HuH-7 (cell line): ENCODE data around the gene IFNK.
"Not testable (repeated sequence)": the region's sequence is repeated elsewhere in the genome, so short reads cannot be mapped to it uniquely, and the experiment has no call there.

ENCODE experiments used
- DNase-seq: peaks from one replicate; pipeline ENCODE4 v3.0.0; 2011; ENCODE audit warnings: low spot score

The IFNK gene, protein sequence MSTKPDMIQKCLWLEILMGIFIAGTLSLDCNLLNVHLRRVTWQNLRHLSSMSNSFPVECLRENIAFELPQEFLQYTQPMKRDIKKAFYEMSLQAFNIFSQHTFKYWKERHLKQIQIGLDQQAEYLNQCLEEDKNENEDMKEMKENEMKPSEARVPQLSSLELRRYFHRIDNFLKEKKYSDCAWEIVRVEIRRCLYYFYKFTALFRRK

DNA sequence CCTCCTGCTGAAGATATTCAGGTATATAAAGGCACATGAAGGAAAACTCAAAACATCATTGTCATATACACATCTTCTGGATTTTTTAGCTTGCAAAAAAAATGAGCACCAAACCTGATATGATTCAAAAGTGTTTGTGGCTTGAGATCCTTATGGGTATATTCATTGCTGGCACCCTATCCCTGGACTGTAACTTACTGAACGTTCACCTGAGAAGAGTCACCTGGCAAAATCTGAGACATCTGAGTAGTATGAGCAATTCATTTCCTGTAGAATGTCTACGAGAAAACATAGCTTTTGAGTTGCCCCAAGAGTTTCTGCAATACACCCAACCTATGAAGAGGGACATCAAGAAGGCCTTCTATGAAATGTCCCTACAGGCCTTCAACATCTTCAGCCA, at the start of gene IFNK:
Gene IFNK, plus strand, starts transcription at position 55 of the 400 bp plus-strand sequence. Its CDS starts 47 bp downstream, at position 102.
- no peak for DNase-seq

DNA sequence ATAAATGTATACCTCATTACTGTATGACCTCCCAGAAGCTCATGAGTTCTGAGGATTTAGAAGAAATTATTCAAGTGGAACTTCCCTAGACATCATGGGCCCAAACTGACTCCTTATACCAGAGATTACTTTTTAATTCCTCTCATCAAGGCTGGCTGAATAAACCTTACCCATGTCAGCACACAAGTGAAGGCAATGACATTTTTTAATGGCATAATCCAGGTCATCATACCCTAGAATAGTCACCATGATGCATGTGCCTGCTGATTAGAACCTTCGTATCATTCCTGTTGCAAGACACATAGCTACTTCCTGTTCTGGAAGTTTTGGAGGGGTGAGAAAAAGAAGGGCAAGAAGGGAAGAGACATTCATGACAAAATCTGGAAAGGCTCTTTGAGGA, 49.8 kb upstream of the IFNK start:
- no peak for DNase-seq

DNA sequence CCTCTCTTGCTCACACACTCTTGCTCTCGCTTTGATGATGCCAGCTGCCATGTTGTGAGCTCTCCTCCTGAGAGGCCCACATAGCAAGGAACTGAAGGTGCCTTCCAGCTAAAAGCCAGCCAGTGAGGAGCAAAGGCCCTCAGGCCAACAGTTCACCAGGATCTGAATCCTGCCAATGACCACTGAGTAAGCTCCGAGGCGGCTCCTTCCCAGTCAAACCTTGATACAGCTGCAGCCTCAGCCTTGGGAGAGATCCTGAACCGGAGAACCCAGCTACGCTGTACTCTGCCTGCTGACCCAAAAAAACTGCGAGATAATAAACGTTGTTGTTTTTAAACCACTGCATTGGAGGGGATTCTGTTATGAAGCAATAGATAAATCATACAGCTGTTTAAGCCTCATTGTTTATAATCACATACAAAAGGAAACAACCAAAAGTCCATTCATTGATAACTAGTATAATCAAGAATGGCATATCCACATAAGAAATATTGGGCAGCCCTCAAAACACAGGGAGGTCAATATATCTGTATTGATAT, 49.0 kb upstream of the IFNK start:
- no peak for DNase-seq

DNA sequence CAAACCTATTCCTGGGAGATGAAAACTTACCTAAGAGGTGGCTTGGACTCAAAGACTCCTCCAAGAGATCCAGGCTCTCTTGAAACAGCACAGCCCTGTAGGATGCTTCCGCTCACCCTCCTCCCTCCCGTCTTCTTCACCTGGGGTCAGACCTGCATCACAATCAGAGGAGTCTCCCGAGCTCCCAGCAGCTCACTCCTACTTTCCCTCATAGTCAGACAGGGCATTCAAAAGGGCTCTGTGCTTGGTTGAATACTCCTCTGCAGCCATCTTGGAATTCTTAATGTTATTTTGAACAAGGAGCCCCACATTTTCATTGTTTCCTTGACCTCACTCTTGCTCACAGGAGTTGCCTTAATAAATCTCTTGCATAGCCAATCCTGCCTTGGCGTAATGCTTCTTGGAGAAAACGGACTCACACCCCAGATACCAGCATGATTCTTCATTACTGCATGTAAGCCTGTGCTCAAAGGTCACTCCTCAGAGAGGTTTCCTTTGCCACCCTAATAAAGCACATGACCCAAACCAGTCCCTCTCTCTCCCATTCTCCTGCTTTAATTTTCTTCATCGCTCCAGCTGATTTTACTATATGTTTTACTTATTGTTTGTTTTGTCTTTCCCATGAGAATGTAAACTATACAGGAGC, 47.1 kb upstream of the IFNK start:
- no peak for DNase-seq

DNA sequence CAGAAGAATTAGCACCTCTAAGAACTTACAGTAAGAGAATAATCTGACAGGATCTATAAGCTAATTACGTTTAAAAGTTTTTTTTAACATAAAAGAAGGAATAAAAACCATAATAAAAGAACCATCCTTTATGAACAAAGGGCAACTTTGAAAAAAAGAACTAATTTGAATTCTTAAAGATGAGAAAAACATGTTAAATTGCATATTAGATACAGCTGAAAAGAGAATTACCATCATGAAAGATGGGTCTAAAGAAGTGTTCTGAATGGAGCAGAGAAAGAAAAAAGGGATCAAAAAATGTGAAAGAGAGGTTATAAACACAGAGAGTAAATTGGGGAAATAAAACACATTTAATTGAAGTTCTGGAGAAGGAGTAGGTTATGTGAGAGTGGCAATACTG, 45.8 kb upstream of the IFNK start:
- no peak for DNase-seq

DNA sequence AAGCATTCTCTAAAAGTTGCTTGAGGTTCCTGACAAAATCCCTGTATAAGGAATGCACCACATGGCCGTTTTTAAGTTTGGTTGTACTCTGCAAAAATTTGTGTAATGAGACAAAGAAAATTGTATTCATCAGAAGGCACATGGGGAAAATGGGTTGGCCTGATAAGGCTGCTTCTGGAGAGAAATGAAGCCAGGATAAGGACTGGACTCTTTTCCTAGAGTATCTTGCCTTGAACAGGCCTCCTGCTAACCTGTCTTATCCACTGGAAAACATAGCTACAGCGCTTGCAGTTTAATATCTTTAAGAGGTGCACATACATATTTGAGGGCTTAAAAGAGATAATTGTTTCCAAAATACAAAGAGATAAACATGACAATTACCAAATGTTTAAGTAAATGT, 41.4 kb upstream of the IFNK start:
- no peak for DNase-seq

DNA sequence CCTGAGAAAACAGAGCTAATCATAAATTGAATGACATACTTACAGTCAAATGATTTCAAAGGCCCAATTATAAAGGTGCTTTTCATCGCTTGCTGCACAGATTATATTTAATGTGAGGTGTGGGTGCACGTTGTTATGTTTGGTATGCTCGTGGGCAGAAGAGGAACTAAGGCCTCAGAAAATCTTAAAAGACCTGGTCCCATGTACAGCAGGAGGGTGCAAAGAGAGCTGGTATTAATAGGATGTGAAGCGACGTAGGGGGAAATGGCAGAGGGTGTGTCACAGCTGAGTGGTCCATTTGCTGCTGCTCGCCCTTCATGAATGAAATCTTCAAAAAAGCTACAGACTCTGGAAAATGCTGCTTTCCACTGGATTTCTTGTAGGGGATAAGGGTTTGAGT, 40.5 kb upstream of the IFNK start:
- no peak for DNase-seq

DNA sequence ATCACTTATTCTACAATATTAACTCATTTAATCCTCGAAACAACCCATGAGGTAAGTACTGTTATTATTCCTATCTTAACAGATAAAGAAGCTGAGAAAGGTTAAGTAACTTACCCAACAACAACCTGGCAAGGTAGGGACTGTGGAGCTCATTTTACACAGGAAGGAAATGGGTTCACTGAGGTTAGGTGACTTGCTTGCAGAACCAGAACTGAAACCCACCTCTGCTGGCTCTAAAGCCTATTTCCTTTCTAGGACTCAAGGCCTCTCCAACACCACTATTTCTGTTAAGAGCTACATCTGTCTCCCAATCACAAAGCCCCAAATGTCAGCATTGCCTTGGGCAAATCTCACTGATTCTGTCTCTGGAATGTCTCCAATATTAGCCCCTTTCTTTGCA, 38.9 kb upstream of the IFNK start:
- no peak for DNase-seq

DNA sequence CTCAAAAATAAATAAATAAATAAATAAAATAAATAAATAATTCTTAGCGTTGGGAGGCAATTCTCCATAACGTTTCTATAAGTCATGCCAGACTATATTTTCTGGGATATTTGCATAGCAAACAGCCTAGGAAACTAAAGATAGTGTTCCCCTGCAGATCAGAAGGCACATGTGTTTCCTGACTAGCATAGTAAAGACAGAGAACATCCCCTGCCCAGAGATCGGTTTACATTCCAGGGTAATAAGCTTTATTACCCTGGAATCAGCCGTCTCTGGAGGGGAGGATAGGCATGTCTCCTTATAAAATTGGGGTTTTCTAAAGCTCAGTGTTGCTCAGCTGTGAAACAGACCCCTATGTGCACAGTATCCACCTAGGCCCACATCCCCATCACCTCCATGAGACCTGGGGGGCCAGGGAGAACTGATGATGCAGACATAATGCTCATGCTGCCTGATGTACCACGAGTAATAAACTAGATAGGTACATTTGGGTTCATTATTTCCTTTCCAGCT, 36.9 kb upstream of the IFNK start:
- peak; percentile 28 for DNase-seq

DNA sequence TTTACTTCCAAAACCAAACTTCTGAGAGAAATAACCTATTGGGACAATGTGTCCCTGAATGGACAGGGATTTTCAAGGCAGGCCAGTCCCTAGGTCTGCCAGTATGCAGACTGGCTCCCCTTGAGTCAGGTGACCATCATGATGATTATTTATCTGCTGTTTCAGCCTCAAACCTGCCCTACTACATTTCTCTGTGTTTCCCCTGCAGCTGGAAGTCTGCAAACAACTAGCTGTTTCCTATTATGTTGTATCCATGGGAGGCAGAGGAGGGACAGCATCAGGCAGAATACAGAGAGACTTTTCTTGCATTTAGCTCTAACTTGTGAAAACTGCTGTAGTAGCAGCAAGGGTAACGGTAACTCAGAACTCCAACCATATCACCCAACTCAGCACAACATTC, 36.2 kb upstream of the IFNK start:
- DNase-seq = no peak

DNA sequence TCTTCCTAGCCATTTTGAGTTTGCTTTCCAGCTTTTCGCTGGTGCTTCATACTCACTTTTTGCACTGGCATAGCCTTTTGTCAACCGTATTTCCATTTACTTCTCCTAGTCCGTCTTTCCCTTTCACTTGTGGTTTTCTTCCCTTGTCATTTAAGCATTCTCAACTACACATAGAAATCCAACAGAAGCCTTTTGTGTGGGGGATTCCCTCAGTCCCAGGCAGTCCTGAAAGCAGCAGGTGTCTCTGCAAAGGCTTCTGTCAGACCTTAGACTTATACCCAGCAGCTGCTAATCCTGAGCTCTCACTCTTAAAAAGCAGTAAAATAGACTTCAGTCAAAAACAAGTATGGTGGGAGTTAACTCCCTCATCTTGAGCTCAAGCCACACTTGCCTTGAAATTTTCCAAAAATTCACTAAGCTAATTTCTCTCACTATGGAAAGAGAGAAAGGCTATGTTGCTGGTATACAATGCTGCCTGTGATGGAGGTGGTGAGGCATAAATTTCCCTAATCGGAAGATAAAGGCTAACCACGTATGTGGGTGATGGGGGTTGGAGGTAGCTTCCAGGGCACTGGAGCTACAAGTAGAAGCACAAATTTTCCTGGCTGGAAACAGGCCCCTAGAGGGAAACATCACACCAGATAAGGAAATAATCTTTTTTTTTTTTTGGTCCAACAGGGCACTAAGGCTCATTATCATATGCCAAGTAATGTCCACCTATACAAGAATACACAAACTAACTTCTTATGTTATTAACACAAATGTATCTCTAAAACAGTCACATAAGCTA, 34.8 kb upstream of the IFNK start:
- no peak for DNase-seq

DNA sequence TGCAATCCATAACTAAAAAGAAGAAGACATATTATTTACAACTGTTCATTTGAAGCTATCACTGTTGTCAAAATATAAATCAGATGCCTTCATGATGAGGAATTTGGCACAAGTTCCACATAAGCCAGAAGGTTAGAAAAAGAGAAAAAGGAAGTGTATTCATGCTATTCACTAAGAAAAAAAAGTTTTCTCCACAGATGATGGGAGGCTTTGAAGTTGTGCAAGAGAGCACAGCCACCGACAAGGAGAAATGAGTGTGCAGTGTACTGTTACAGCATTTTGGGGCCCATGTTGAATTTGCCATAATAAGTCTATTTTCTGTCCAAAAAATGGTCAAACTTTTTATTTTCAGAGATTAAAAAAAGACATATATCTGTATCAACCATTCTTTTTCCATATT, 32.9 kb upstream of the IFNK start:
- DNase-seq = no peak

DNA sequence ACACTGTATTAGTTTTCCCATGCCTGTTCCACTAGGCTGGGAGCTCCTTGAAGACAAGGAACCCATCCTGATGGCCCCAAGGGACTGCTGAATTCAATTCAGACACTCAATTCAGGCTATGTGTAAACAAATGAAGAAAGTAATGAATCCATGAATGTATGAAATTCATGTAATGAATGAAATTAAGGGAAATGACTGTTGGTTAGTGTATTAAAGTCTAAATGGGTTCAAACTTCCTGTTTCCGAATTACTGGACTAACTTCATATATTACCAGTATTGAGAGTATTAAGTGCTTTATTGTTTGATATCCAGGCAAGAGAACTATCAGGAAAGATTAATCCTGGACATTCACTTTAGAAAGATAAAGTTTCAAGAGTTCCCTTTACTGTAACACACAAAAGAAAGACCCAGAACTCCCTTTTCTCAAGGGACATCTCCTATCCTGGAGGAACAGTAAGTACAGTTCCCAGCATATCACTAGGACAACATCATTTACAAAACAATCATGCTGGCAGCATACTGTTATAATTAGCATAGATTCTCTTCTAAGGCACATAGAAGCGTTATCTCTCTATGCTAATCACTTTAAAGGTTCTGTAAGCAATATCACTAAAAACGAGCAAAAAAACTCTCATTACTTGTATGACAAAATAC, 28.5 kb upstream of the IFNK start:
- no peak for DNase-seq

DNA sequence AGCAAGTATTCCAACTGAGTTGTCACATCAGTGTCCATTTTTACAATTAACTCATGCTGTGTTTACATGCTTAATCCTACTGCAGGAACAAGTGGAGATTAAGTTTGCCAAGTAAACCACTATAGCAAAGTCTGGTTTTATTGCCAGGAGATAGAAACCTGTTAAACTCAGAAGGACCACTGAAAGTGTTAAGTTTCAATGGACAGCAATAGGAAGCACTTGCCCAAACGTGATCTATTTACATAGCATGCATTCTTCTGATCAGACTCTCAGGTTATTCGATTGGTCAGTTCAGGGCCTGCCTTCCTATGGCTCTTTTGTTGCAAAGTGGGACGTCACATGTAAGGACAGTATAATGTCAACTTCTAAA, 28.0 kb upstream of the IFNK start:
- no peak for DNase-seq

DNA sequence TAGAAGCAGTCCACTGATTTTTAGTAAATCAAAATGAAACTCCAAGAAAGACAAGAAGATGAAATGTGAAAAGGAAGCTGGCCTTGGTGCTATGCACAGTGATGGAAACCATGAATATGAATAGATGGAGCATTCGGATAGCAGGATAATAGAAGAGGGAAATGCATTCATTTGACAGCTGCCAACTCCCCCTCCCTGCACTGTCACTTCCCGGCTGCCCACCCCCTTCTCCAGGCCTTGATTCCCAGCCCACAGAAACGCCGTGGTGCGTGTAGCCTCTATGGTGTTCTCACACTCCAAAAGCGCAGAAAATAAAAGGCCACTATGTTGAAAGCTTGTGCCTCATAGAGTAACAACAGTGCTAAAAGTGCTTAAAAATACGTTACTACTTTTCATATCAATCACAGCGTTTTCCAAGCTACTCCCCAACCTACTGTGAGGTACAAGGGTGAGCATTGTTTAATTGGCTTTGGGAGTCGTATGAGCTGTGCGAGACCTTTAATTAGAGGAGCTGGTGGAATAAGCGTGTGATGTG, 26.1 kb upstream of the IFNK start:
- no peak for DNase-seq

DNA sequence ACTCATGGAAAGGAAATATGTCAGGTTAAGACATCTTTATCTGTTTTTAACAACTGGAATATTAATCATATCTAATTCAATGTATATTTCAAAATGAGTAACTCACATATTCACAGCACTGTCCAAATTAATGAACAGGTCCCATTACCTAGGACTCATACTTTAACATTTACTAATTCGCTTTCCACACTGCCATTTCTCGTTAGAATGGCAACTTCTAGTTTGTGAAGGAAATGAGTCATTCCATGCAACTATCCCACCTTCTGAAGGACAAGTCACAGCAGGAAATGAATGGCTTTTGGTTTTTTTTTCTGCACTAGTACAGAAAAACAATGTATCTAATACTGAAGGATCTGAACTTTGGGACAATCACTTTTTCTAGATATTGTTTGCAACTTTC, 24.6 kb upstream of the IFNK start:
- no peak for DNase-seq

DNA sequence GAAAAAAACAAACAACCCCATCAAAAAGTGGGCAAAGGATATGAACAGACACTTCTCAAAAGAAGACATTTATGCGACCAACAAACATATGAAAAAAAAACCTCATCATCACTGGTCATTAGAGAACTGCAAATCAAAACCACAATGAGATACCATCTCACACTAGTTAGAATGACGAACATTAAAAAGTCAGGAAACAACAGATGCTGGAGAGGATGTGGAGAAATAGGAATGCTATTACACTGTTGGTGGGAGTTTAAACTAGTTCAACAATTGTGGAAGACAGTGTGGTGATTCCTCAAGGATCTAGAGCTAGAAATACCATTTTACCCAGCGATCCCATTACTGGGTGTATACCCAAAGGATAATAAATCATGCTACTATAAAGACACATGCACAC, 23.2 kb upstream of the IFNK start:
- DNase-seq = not testable (repeated sequence)

DNA sequence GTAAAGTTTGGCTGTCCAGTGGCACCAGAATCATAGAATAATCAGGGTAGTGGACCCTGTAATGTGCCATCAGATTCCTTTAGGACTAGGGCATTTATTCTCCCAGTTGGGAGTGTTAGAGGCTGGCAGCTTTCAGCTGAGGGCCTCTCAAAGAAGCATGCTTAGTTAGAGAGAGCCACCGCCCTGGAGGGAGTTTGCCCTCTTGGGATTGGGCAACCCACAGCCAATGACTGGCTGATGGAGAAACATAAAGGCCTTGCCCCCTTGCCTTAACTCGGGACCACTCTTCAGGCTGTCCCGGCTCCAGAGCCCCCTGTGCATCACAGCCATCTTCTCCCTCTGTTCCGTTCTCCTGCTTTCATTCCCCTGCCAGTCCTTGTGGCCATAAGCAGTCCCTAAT, 20.5 kb upstream of the IFNK start:
- no peak for DNase-seq

DNA sequence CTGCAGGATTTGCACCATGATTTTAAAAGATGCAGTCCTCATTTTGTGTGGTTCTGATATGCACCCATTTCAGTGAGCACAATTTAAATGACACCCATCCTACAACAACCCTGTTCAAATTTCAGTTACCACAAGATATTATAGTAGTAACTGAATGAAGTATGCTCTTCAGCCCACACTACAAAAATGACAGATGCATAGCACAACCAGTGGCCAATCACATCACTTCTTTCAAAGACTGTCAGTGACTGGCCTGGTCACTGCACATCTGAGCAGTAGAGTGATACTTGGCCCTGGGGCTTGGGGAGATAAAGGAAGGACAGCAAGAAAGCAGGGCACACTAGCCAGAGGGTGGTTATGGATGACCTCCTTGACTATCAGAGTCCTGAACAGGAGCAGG, 19.8 kb upstream of the IFNK start:
- no peak for DNase-seq

DNA sequence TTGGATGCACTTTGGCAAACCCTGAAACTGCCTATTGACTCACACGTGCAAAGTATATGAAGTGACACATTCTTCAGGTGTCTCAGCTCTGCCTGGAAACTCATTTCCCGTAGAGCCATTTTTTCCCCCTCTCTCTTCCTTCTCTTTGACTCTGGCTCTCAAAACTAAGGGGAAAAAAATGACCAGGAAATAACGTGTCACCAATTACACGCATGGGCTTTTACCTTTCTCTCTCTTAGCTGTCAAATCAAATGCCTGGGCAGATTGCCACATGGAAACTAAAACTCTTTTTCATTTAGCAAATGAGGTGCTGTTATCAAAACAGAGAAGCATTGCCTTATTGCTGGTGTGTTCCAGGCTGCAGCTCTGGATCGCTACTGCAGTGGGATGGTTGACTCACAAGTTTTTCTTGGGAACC, 18.3 kb upstream of the IFNK start:
- DNase-seq = no peak

DNA sequence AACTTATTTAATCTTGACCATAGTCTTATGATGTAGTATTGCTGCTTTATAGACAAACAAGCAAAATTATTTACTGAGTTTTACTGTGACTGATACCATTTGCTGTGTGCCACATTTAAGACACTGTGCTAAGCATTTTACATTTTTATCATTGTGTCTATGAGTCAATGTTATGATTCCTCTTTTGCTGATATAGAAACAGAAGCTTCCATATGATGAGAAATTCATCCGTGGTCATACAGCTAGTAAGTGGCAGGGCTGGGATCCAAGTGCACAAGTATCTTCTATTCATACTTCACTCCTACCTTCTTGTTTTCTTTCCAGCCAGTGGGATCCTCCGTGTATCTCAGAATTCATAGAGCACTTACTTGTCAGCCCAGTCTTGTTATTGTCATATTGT, 17.1 kb upstream of the IFNK start:
- DNase-seq = no peak

DNA sequence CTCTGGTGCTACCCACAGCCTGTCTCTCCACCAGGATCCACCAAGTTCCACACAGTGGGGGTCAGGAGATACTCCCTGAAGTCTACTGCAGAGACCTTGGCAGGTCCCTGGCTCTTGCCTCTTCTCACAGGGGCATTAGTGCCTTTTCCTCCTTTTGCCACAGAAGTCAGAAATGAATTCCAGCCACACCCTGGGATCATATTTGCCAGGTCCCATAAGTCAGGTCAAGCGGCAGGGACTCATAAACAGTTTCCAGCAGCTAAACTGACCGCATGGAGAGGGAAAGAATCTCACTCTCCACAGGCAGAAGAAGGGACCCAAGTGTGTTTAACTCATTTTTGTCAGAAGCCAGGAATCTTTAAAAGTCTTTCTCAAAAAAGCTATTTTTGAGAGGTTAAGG, 13.3 kb upstream of the IFNK start:
- no peak for DNase-seq
